Measurements from ENCODE around the gene CDKL4.

DNA sequence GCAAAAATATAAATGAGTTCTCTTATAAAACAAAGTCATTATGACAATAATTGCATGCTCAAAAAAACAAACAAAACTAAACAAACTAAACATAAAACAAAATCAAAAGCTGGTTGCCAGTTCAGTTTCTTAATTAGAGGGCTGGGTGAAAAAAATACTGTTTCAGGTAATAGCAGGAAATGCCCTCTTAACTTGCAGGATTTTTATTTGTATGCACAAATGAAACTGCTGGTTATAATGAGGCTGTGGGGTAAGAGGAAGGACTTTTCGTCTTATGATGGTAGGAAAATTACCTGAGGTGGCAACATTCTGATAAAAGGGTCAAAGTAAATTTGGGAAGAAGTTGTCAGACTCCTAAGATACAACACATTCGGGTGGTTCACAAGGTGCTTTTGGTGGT, 21.5 kb upstream of the CDKL4 start:
- TF ChIP-seq POLR2A (IDR thresholded peaks at IDR 0.05; ENCODE audit: low read length): no peak
- TF ChIP-seq GATA1 (IDR thresholded peaks at IDR 0.05; ENCODE audit: low read depth, low read length): no peak
